CD14-positive monocyte (primary cell): ENCODE results near the gene FOXR1. TPM values are rescaled to one million over a fixed set of nuclear protein-coding genes. Genes with fewer than 3 reads are reported as not detected.

Source experiments
- DNase-seq, 3 donors: peaks; one replicate each; pipeline ENCODE4 v3.0.0-alpha.2; 2011 to 2022
- H2AFZ ChIP-seq: 2 replicates; pipeline ENCODE4 v1.6.0; 2012; ENCODE audit warnings: mild to moderate bottlenecking, low read depth, low read length, inconsistent platforms; ENCODE audit not compliant: insufficient read depth, poor library complexity, severe bottlenecking
- H3K27ac ChIP-seq, 2 donors: 1 replicate in 1 of 2; 2 replicates in 1 of 2; pipeline ENCODE4 v1.5.1; 2012 to 2013; ENCODE audit warnings: low read length in 2 of 2, control low read depth in 1 of 2, inconsistent platforms in 1 of 2, low read depth in 1 of 2, mild to moderate bottlenecking in 1 of 2
- H3K27me3 ChIP-seq, 2 donors: one replicate each; pipeline versions ENCODE4 v1.6.0 to v1.6.1; 2011 to 2013; ENCODE audit warnings: low read length in 2 of 2; ENCODE audit not compliant: control insufficient read depth in 2 of 2, insufficient read depth in 2 of 2
- H3K36me3 ChIP-seq, 2 donors: replicated peaks in 1 of 2; 1 replicate in 1 of 2; 2 replicates in 1 of 2; pipeline versions ENCODE4 v1.5.1 to v1.6.1; 2012 to 2013; ENCODE audit warnings: low read length in 2 of 2, control low read depth in 1 of 2, inconsistent platforms in 1 of 2, mild to moderate bottlenecking in 1 of 2; ENCODE audit not compliant: insufficient read depth in 2 of 2, control insufficient read depth in 1 of 2
- H3K4me1 ChIP-seq, 2 donors: 1 replicate in 1 of 2; 2 replicates in 1 of 2; pipeline versions ENCODE4 v1.5.1 to v1.6.1; 2012 to 2013; ENCODE audit warnings: low read length in 2 of 2, control low read depth in 1 of 2, inconsistent platforms in 1 of 2, mild to moderate bottlenecking in 1 of 2, moderate library complexity in 1 of 2; ENCODE audit not compliant: insufficient read depth in 2 of 2, control insufficient read depth in 1 of 2
- H3K4me2 ChIP-seq: replicated peaks from 2 replicates; pipeline ENCODE3; 2012; ENCODE audit warnings: low read length, moderate library complexity, mild to moderate bottlenecking; ENCODE audit not compliant: poor library complexity, severe bottlenecking; ENCODE audit errors: extremely low read depth
- H3K4me3 ChIP-seq, 3 experiments: fragments of 200-600 bp in 1 of 3; sonication (generic) in 1 of 3; replicated peaks in 1 of 3; 1 replicate in 2 of 3; 2 replicates in 1 of 3; pipeline ENCODE4 v1.5.1; 2011 to 2013; ENCODE audit warnings: low read length in 3 of 3, mild to moderate bottlenecking in 3 of 3, control low read depth in 2 of 3, low read depth in 2 of 3, inconsistent platforms in 1 of 3, moderate library complexity in 1 of 3
- H3K79me2 ChIP-seq: 2 replicates; pipeline ENCODE4 v1.6.0; 2012; ENCODE audit warnings: mild to moderate bottlenecking, control low read depth, inconsistent platforms, low read length, moderate library complexity; ENCODE audit not compliant: insufficient read depth
- H3K9ac ChIP-seq: 2 replicates; pipeline ENCODE4 v1.6.0; 2017; ENCODE audit warnings: low read length, mild to moderate bottlenecking; ENCODE audit not compliant: insufficient read depth, poor library complexity, severe bottlenecking
- H3K9me3 ChIP-seq, 2 donors: replicated peaks in 1 of 2; 1 replicate in 1 of 2; 2 replicates in 1 of 2; pipeline versions ENCODE4 v1.5.1 to v1.6.1; 2012 to 2013; ENCODE audit warnings: low read length in 2 of 2, control low read depth in 1 of 2; ENCODE audit not compliant: control insufficient read depth in 1 of 2, insufficient read depth in 1 of 2
- H4K20me1 ChIP-seq: 2 replicates; pipeline ENCODE4 v1.6.0; 2012; ENCODE audit warnings: mild to moderate bottlenecking, low read length, control low read depth, moderate library complexity; ENCODE audit not compliant: insufficient read depth
- H3K27ac Mint-ChIP-seq, 7 donors: one replicate each; pipeline ENCODE4 v1.8.0; 2020; ENCODE audit warnings: mild to moderate bottlenecking in 7 of 7, mixed read lengths in 7 of 7, moderate library complexity in 6 of 7, inconsistent platforms in 2 of 7
- H3K27me3 Mint-ChIP-seq, 3 donors: one replicate each; pipeline ENCODE4 v1.8.0; 2021 to 2022; ENCODE audit warnings: low read depth in 3 of 3, mild to moderate bottlenecking in 3 of 3, mixed read lengths in 3 of 3, moderate library complexity in 3 of 3, inconsistent platforms in 1 of 3
- H3K36me3 Mint-ChIP-seq, 2 donors: one replicate each; pipeline ENCODE4 v1.8.0; 2020; ENCODE audit warnings: mixed read lengths in 2 of 2, inconsistent platforms in 1 of 2, mild to moderate bottlenecking in 1 of 2
- H3K4me1 Mint-ChIP-seq: one replicate; pipeline ENCODE4 v1.8.0; 2020; ENCODE audit warnings: mild to moderate bottlenecking, mixed read lengths
- H3K4me3 Mint-ChIP-seq, 2 donors: one replicate each; pipeline ENCODE4 v1.8.0; 2020; ENCODE audit warnings: mild to moderate bottlenecking in 2 of 2, mixed read lengths in 2 of 2, moderate library complexity in 1 of 2
- H3K9me3 Mint-ChIP-seq, 7 donors: one replicate each; pipeline ENCODE4 v1.8.0; 2020 to 2022; ENCODE audit warnings: mixed read lengths in 7 of 7, mild to moderate bottlenecking in 6 of 7, moderate library complexity in 6 of 7, inconsistent platforms in 2 of 7
- CTCF ChIP-seq: fragments of 200-600 bp; IDR thresholded peaks from one replicate; pipeline ENCODE4 v1.8.0; 2022; ENCODE audit warnings: antibody characterized with exemption, mild to moderate bottlenecking
- WGBS: methylation state at CpG from one replicate; pipeline ENCODE4 v1.1.5; 2013; ENCODE audit warnings: missing lambda C conversion rate; ENCODE audit not compliant: insufficient coverage; 5-methylcytosine and 5-hydroxymethylcytosine counted together
- intact Hi-C, 2 donors: fragments of 100-400 bp; cut with micrococcal nuclease; formaldehyde crosslinking; loops; one replicate each; pipeline versions ENCODE4 v1.15.0 to v1.15.1; 2023
- polyA plus RNA-seq, 3 donors: library from polyadenylated mRNA; depleted of rRNA in 1 of 3; unstranded in 2 of 3; stranded (reverse) in 1 of 3; fragments of 300-500 nt in 2 of 3; fragments of >200 nt in 1 of 3; fragmentation: Illumina TruSeq in 2 of 3; gene quantifications; 1 replicate in 2 of 3; 2 replicates in 1 of 3; pipeline ENCODE4 v1.2.3, GENCODE V29; 2012 to 2021

FOXR1 gene
- polyA plus RNA-seq, 3 donors: not detected

- Mint-ChIP-seq H3K4me1 (peaks cover 81% of the 10 kb centered on the region), H3K4me3 (peak overlapping the region; percentile 92 to 97), H3K9me3 (no peaks in the 10 kb centered on the region), H3K36me3 (peaks cover 11 to 14% of the 10 kb centered on the region in 2 donors), H3K27me3 (peaks cover 0 to 15% (median 5%) of the 10 kb centered on the region in 3 donors), H3K27ac (peak overlapping the region in 2 of 7 donors; percentile 18 to 41)
- Histone ChIP-seq H2AFZ (no peak overlapping the region), H3K27ac (no peak overlapping the region), H3K79me2 (peaks cover 70% of the 10 kb centered on the region), H3K9me3 (no peaks in the 10 kb centered on the region), H3K36me3 (no peaks in the 10 kb centered on the region), H3K9ac (no peak overlapping the region), H3K4me2 (peak overlapping the region; percentile 100), H4K20me1 (peaks cover 59% of the 10 kb centered on the region), H3K4me3 (peak overlapping the region in 1 of 3 experiments; percentile 100), H3K4me1 (peaks cover 84 to 94% of the 10 kb centered on the region in 2 donors), H3K27me3 (no peaks in the 10 kb centered on the region)
- no peak for DNase-seq
- 94% methylated on average over 7 of the region's 9 CpGs for WGBS
- TF ChIP-seq CTCF: no peak
- intact Hi-C loops: no loop called here
Measured at GRCh38 chr11:118922745-118923627, 48.6 kb upstream of the FOXR1 start.

DNA sequence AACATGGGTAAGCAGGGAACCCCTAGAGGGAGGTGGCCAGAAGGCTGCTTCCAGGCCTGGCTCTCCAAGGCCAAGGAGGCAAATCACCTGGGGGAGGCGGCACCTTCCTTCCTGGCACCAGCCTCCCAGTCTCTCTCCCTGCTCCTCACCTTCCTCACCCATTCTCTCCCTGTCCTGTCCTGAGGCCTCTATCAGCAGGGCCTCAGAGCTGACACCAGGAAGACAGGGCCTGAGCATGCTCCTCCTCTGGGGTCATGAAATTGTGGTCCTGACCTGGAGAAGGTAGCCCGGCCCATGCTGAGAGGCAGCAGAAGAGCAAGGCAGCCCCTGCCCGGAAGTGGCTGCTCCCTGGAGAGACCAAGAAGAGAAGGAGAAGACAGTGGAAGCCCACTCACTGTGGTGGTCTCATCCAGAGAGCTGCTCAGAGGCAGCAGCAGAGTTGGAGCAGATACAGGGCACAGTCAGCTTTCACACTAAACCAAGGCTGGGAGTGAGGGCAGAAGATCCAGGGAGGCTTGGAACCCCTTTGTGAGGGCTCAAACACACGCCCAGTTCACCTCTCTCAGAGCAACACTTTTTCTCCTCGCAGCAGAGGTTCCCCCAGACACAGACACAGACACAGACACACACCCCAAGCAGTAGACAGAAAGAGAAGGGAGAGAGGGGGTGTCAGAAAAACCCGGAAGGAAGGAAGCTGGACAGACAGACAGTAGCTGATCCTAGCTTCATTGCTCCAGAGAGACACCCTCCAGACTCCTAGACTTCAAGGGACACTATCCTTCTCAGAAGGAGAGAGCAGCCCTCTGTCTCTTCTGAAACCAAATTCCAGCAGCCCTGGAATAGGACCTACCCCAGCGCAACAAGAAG is 47.6 kb upstream of the FOXR1 start:
- H3K36me3 Mint-ChIP-seq: peaks cover 11 to 14% of the 10 kb centered on the region in 2 donors
- intact Hi-C loops: no loop called here
- peak overlapping the region; percentile 73 to 100 (median 87) for H3K4me3 ChIP-seq
- H3K9me3 ChIP-seq: no peaks in the 10 kb centered on the region
- no peaks in the 10 kb centered on the region for H3K27me3 ChIP-seq
- peak in 1 of 3 donors; percentile 45 for DNase-seq
- H3K79me2 ChIP-seq: peaks cover 69% of the 10 kb centered on the region
- H3K4me3 Mint-ChIP-seq: peak overlapping the region; percentile 92 to 97
- H3K27ac ChIP-seq: peak overlapping the region in 1 of 2 donors; percentile 88
- peak overlapping the region; percentile 81 for H3K9ac ChIP-seq
- peak overlapping the region; percentile 86 for H2AFZ ChIP-seq
- H3K9me3 Mint-ChIP-seq: no peaks in the 10 kb centered on the region
- H3K27me3 Mint-ChIP-seq: peaks cover 0 to 13% (median 5%) of the 10 kb centered on the region in 3 donors
- peaks cover 85 to 94% of the 10 kb centered on the region in 2 donors for H3K4me1 ChIP-seq
- TF ChIP-seq CTCF: no peak
- peak overlapping the region; percentile 100 for H3K4me2 ChIP-seq
- H3K36me3 ChIP-seq: no peaks in the 10 kb centered on the region
- peak overlapping the region in 6 of 7 donors; percentile 30 to 93 (median 82) for H3K27ac Mint-ChIP-seq
- peaks cover 57% of the 10 kb centered on the region for H4K20me1 ChIP-seq
- H3K4me1 Mint-ChIP-seq: peaks cover 80% of the 10 kb centered on the region
- WGBS: 38% methylated on average over 4 of the region's 7 CpGs
